NCI-H2227 (cell line): ENCODE results near the gene TTBK2.
"Not testable (repeated sequence)": the region's sequence is repeated elsewhere in the genome, so short reads cannot be mapped to it uniquely, and the experiment has no call there.

ENCODE experiments used
- DNase-seq: peaks from one replicate; lab custom pipeline; 2025; ENCODE audit not compliant: unreplicated experiment; lab: John Stamatoyannopoulos, UW

The TTBK2 gene

GRCh38 chr15:42911058-42911592 is 9.5 kb downstream of the TTBK2 start:
- no peak for DNase-seq

GRCh38 chr15:42908538-42908937 is 12.0 kb downstream of the TTBK2 start:
- DNase-seq = no peak

DNA sequence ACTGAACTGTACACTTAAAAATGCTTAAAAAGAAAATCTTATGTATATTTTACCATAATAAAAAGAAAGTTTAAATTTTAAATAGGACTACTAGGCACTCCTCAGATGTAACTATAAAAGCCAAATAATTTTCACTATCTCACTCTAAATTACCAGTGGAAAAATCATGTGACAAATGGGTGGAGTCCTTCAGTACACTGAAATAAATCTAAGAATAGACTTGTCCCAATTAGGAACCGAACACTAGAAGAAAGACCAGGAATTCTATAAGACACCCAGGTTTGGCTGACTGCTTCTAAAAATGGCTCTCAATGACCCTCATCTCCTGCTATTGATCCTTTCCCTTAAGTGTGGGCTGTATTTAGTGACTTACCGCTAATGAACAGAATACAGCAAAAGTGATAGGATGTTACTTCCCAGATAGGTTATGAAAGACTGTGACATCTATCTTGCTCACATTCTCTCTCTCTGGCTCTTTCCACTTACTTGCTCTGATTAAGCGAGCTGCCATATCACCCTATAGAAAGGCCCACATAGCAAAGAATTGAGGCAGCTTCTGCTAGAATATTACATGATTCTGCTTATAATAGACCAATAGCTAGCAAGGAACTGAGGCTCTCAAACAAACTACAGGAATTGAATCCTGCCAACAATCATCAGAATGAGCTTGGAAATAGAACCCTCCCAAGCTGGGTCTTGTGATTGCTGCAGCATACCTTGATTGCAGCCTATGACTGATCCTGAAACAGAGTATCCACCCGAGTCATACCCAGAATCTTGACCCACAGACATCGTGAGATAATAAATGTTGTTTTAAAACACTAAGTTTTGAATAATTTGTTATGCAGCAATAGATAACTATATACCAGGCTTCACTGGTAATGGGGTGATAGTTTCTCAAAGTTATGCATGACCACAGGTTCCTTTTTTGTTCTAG is 16.9 kb downstream of the TTBK2 start:
- DNase-seq = no peak

- not testable (repeated sequence) for DNase-seq
Observed at GRCh38 chr15:42893911-42894310, 26.7 kb downstream of the TTBK2 start.

- no peak for DNase-seq
Observed at GRCh38 chr15:42891569-42891968, 29.0 kb downstream of the TTBK2 start.

GRCh38 chr15:42890161-42890913 is 30.2 kb downstream of the TTBK2 start:
- no peak for DNase-seq

- DNase-seq = not testable (repeated sequence)
Observed at GRCh38 chr15:42887384-42887783, 33.2 kb downstream of the TTBK2 start.

- DNase-seq = no peak
Observed at GRCh38 chr15:42880121-42880520, 40.5 kb downstream of the TTBK2 start.

DNA sequence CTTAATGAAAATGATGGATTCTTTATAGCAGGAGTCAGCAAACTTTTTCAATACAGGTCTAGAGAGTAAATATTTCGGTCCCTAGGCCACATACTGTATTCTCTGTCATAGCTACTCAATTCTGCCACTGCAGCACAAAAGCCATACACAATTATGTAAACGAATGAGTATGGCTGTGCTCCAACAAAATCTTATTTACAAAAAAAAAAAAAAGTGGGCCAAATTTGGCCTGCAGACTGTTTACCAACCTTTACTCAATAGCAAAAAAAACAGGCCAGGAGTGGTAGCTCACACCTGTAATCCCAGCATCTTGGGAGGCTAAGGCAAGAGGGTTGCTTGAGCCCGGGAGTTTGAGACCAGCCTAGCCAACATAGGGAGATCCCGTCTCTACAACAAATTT is 41.1 kb downstream of the TTBK2 start:
- no peak for DNase-seq

DNA sequence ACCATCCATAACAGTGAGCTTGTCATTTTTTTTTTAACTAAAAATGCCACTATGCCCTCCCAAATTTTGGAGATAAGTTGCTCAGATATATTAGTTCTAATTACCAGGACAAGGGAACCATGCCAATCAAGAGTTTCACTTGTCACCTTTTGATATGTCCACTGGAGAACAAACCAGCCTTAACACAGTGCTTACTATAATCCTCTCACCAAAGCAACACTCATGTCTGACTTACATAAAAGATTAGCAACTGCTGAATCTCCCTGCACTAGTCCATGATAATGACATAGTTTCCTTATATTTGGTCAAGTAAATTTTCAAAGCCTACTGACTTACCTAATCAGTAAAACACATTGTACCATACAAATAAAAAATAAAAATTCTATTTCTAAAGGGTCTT is 44.4 kb downstream of the TTBK2 start:
- DNase-seq = no peak

GRCh38 chr15:42868683-42869082 is 51.9 kb downstream of the TTBK2 start:
- no peak for DNase-seq

DNA sequence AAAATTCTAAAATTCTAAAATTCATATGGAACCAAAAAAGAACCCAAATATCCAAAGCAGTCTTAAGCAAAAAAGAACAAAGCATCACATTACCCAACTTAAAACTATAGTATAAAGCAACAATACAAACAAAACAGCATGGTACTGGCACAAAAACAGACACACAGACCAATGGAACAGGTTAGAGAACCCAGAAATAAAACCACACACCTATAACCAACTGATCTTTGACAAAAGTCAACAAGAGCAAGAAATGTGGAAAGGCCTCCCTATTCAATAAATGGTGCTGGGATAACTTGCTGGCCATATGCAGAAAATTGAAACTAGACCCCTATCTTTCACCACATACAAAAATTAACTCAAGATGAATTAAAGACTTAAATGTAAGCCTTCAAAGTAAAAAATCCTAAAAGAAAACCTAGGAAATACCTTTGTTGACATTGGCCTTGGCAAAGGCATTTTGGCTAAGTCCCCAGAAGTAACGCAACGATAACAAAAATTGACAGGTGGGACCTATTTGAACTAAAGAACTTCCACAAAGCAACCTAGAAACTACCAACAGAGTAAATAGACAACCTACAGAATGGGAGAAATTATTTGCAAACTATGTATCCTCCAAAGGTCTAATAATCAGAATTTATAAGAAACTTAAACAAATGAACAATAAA is 56.9 kb downstream of the TTBK2 start:
- no peak for DNase-seq

- DNase-seq = no peak
Observed at GRCh38 chr15:42858999-42859789, 61.4 kb downstream of the TTBK2 start.

DNA sequence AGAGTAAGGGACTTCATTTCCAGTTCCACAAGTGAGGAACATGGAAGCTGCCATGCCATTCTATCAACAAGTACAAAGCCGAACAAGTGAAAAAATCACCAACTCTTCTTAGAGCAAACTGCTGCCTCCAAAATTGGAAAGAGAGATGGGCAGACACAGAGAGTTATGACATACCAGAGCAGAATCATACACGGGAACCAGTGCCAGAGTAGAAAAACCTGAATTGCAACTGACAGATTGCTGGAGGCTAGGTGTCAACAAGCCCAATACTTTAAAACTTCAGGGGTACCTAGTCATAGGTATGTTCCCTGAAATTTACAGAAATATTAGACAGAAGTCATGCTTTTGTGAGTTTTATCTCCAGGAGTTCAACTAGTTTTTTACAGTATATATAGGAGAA is 62.0 kb downstream of the TTBK2 start:
- no peak for DNase-seq

- no peak for DNase-seq
Observed at GRCh38 chr15:42854576-42854975, 66.0 kb downstream of the TTBK2 start.

DNA sequence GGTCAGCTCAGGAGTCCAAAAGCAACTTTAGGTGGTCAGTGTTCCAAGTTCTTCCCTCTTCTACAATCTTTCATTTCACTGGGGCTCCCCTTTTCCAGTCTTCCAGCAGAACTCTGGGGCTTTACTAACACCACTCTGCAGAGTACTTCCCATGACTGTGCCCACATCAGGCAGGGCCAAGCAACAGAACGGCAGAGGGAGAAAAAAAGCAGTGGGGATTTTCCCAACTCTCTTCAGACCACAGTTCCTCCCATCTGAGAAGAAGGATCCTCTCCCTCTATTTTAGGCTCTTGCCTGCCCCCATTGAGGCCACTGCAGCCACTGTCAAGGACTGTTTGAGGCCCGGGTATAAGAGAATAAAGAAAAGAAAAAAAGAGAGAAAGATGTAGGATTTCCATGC is 70.7 kb downstream of the TTBK2 start:
- no peak for DNase-seq

GRCh38 chr15:42848846-42849245 is 71.7 kb downstream of the TTBK2 start:
- no peak for DNase-seq

- no peak for DNase-seq
Observed at GRCh38 chr15:42846647-42847046, 73.9 kb downstream of the TTBK2 start.

GRCh38 chr15:42845581-42845980 is 75.0 kb downstream of the TTBK2 start:
- DNase-seq = no peak

- DNase-seq = no peak
Observed at GRCh38 chr15:42843699-42844098, 76.9 kb downstream of the TTBK2 start.

- DNase-seq = no peak
Observed at GRCh38 chr15:42836251-42836650, 84.3 kb downstream of the TTBK2 start.
